Epithelial cell of proximal tubule (primary cell): Measurements from ENCODE around the gene CKS1B. TPM values are rescaled to one million over a fixed set of nuclear protein-coding genes. Genes with fewer than 3 reads are reported as not detected.

Source experiments
- DNase-seq: peaks from one replicate; pipeline ENCODE4 v3.0.0-alpha.2; 2011; ENCODE audit warnings: low read depth
- H3K4me3 ChIP-seq: 2 replicates; pipeline ENCODE4 v1.5.1; 2011; ENCODE audit warnings: low read depth, mild to moderate bottlenecking, low read length
- total RNA-seq: library from RNA; depleted of rRNA; stranded (reverse); fragments of >200 nt; gene quantifications from 2 replicates; pipeline ENCODE4 v1.2.3, GENCODE V29; 2015
- TF ChIP-seq, protein P1 (sequence below): conservative IDR thresholded peaks from 2 replicates; pipeline ENCODE4 v1.5.1; 2012; ENCODE audit warnings: low read depth, mild to moderate bottlenecking, low read length

The CKS1B gene
- total RNA-seq, 1 donor from 2014 or later, result 358 TPM

DNA sequence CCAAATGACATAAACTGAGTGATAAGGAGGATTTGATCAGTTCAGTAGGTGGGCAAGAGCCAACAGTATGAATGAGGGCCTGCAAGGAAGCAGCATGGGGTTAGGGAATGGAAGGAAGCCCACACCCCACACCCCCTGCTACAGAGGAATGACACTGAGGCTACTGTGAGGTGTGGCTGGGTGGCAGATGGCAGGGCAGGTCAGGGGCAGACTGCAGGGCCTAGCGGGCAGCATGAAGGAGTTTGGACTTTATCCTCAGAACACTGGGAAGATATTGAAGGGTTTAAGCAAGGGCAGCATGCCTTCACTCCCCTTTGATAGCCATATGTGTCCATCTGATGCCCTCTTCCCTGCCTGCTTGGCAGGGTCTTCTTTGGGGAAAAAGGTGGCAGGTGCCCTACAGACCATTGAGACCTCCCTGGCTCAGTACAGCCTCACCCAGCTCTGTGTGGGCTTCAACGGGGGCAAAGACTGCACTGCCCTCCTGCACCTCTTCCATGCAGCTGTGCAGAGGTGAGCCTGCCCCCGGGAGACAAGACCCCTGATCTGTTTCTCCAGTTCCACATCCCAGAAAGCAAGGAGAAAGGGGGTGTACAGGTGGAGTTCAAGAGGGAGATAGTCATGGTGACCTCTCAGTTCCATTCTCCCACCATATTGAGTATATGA is 14.8 kb downstream of the CKS1B start:
- TF ChIP-seq, protein P1, sequence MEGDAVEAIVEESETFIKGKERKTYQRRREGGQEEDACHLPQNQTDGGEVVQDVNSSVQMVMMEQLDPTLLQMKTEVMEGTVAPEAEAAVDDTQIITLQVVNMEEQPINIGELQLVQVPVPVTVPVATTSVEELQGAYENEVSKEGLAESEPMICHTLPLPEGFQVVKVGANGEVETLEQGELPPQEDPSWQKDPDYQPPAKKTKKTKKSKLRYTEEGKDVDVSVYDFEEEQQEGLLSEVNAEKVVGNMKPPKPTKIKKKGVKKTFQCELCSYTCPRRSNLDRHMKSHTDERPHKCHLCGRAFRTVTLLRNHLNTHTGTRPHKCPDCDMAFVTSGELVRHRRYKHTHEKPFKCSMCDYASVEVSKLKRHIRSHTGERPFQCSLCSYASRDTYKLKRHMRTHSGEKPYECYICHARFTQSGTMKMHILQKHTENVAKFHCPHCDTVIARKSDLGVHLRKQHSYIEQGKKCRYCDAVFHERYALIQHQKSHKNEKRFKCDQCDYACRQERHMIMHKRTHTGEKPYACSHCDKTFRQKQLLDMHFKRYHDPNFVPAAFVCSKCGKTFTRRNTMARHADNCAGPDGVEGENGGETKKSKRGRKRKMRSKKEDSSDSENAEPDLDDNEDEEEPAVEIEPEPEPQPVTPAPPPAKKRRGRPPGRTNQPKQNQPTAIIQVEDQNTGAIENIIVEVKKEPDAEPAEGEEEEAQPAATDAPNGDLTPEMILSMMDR, result no peak
- H3K4me3 ChIP-seq, result no peak overlapping the region
- no peak for DNase-seq

DNA sequence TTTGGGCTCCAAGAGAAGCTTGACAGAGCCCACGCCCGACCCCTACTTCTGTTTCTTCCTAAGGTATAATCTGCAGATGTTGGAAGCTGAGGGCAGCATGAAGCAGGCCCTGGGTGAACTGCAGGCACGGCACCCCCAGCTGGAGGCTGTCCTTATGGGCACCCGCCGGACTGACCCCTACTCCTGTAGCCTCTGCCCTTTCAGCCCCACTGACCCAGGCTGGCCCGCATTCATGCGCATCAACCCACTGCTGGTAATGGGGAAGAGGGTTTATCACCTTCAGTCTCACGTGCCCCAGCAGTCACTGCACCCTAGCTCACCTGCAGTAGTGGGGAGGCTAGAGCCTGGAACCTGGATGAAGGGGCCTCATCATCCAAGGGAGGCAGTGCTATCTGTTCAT is 15.8 kb downstream of the CKS1B start:
- DNase-seq, result no peak
- TF ChIP-seq, protein P1, result no peak
- H3K4me3 ChIP-seq, result no peak overlapping the region

DNA sequence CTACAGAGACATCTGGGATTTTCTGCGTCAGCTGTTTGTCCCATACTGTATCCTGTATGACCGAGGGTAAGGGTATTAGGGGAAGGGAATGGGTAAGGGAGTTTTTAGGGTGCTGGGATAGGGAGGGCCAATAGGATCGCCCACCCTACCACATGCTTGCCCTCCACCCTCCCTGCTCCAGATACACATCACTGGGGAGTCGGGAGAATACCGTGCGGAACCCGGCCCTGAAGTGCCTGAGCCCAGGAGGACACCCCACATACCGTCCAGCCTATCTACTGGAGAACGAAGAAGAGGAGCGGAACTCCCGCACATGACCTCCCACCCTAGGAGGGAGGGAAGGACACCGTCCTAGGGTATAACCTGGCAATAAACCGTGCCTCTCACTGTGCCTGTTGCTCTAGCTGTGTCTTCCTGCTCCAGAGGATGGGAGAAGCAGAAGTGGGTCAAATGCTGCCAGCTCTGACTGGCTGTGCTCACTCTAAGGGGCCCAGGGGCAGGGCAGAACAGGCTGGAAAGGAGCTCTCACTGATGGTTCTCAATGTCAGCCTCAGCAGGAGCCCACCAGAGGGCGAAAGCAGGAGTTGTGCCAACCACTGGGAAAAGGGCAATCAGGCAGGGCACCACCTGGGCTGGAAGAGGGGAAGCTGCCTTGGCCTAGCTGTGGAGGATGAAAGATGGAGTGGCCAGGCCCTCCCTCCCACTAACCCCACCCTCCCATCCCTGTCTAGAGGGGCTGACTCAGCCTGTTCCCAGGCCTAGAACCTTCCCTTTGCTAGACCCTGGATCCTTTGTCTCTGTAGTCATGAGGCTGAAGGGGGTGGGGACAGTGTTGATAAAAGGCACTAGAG is 18.5 kb downstream of the CKS1B start:
- no peak for DNase-seq
- no peak overlapping the region for H3K4me3 ChIP-seq
- TF ChIP-seq, protein P1, result peak; percentile 40

DNA sequence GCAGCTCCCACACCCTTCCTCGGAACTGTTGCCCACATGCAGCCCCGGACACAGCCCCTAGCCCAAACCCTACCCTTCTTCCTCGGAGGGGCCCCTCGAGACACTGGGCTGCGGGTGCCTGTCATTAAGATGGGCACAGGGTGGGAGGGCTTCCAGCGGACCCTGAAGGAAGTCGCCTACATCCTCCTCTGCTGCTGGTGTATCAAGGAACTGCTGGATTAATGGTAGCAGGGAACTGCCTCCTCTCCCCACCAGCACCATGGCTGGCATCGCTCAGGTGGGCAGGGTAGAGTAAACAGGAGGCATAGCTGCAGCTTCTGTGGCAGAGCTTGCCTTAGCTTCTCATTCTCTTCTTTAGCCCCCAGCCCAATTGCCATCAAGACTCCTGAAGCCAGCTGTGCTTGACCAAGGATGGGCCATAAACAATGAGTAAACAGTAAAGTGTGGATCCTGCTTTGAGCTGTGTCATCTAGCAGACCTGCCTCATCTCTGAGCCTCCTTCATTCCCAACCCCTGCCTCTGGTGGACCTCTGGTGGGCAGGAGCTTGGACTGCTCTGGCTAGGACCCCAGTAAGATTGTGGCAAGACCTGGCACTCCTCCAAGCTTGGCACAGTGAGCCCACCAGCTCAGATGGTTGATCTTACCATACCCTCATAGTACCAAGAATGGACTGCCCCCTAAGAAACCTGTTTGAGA is 19.2 kb downstream of the CKS1B start, which contains the start of gene LENEP:
Gene LENEP, plus strand, starts transcription at position 15 of the 697 bp plus-strand sequence. Its CDS starts 22 bp downstream, at position 37.
- DNase-seq, result no peak
- no peak within 1 kb of the TSS for H3K4me3 ChIP-seq
- TF ChIP-seq, protein P1, result no peak

DNA sequence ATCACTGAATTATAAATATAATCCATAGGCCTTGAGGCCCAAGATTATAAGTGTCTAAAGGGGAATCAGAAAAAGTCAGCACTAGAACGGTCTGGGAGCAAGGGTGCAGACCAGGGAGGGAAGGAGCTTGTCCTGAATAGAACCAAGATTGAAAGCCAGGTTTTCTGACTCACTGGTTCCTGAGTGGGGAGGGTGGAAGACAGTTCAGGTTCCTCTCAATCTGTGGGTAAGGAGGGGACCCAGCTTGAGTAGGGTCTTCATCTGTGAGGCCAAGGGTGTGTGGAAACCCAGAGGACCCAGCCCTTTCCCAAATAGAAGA is 19.7 kb downstream of the CKS1B start:
- no peak for DNase-seq
- TF ChIP-seq, protein P1, result no peak
- no peak overlapping the region for H3K4me3 ChIP-seq

DNA sequence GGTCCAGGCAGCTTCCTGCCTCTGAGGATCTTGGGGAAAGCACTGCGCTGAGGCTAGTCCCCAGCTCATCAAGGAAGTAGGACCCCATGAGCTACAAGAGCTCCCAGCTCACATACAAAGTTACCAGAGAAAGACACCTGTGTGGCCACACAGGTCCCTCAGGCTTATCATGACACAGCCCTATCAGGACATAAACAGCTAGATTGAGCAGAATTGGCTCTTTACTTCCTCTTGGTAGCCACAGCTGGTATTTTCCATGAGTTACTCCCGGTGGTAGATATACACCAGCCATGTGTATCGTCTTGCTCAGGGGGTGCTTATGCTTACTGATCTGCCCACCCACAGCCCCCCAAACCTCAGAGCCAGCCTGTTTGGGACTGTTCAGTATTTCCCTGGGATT is 20.1 kb downstream of the CKS1B start:
- TF ChIP-seq, protein P1, result no peak
- no peak overlapping the region for H3K4me3 ChIP-seq
- no peak for DNase-seq
